ENCODE measurements around the gene PYGB. TPM values are rescaled to one million over a fixed set of nuclear protein-coding genes. Genes with fewer than 3 reads are reported as not detected.

The PYGB gene
- total and polyA plus RNA-seq, 2 experiments from 2014 or later = 45.3 to 61.1 TPM

GRCh38 chr20:25252686-25253421, 5.0 kb downstream of the PYGB start:
- WGBS (ENCODE audit: low lambda C conversion rate, missing lambda C conversion rate) = 76% methylated on average over 6 of the region's 6 CpGs
- Histone ChIP-seq H3K4me2 (peak overlapping the region; percentile 38), H3K9me2 (replicated peaks; ENCODE audit: insufficient read depth) (no peaks in the 10 kb centered on the region), H3K27ac (peak overlapping the region; percentile 76), H3K9me3 (ENCODE audit: low read depth) (no peaks in the 10 kb centered on the region), H2AFZ (no peak overlapping the region), H3K4me1 (ENCODE audit: insufficient read depth) (peaks cover 25% of the 10 kb centered on the region), H4K20me1 (ENCODE audit: insufficient read depth, poor library complexity, severe bottlenecking) (peaks cover 10% of the 10 kb centered on the region), H3K36me3 (replicated peaks; ENCODE audit: insufficient read depth, low read depth) (no peaks in the 10 kb centered on the region), H3K27me3 (no peaks in the 10 kb centered on the region), H3K4me3 (no peak overlapping the region), H3K79me2 (peaks cover 92% of the 10 kb centered on the region)
- TF ChIP-seq EZH2phosphoT487 (IDR thresholded peaks at IDR 0.05; ENCODE audit: low read depth, severe bottlenecking, unreplicated experiment) (no peak), EZH2 (IDR thresholded peaks at IDR 0.05; ENCODE audit: borderline replicate concordance) (no peak), CTCF (IDR thresholded peaks at IDR 0.05; ENCODE audit: poor library complexity) (no peak)
- DNase-seq (ENCODE audit: low spot score) = peak; percentile 28

- no peaks in the 10 kb centered on the region for H3K27me3 ChIP-seq
- H3K4me2 ChIP-seq = peak overlapping the region; percentile 38
- H3K27ac ChIP-seq = peak overlapping the region; percentile 76
- no peak overlapping the region for H3K4me3 ChIP-seq
- peak; percentile 3 for DNase-seq (ENCODE audit: low spot score)
- H3K36me3 ChIP-seq (replicated peaks; ENCODE audit: insufficient read depth, low read depth) = no peaks in the 10 kb centered on the region
- H3K9me3 ChIP-seq (ENCODE audit: low read depth) = no peaks in the 10 kb centered on the region
- peaks cover 100% of the 10 kb centered on the region for H3K79me2 ChIP-seq
- peaks cover 25% of the 10 kb centered on the region for H3K4me1 ChIP-seq (ENCODE audit: insufficient read depth)
- peaks cover 10% of the 10 kb centered on the region for H4K20me1 ChIP-seq (ENCODE audit: insufficient read depth, poor library complexity, severe bottlenecking)
- H2AFZ ChIP-seq = no peak overlapping the region
- 81% methylated on average over 11 of the region's 11 CpGs for WGBS (ENCODE audit: low lambda C conversion rate, missing lambda C conversion rate)
- TF ChIP-seq EZH2phosphoT487 (IDR thresholded peaks at IDR 0.05; ENCODE audit: low read depth, severe bottlenecking, unreplicated experiment) (no peak), CTCF (IDR thresholded peaks at IDR 0.05; ENCODE audit: poor library complexity) (no peak), EZH2 (IDR thresholded peaks at IDR 0.05; ENCODE audit: borderline replicate concordance) (no peak)
- H3K9me2 ChIP-seq (replicated peaks; ENCODE audit: insufficient read depth) = no peaks in the 10 kb centered on the region
Measured at GRCh38 chr20:25253606-25254275, 5.9 kb downstream of the PYGB start.

- Histone ChIP-seq H3K27ac (no peak overlapping the region), H3K4me2 (no peak overlapping the region), H4K20me1 (ENCODE audit: insufficient read depth, poor library complexity, severe bottlenecking) (peaks cover 10% of the 10 kb centered on the region), H2AFZ (no peak overlapping the region), H3K4me3 (no peak overlapping the region), H3K27me3 (no peaks in the 10 kb centered on the region), H3K36me3 (replicated peaks; ENCODE audit: insufficient read depth, low read depth) (no peaks in the 10 kb centered on the region), H3K9me2 (replicated peaks; ENCODE audit: insufficient read depth) (no peaks in the 10 kb centered on the region), H3K9me3 (ENCODE audit: low read depth) (no peaks in the 10 kb centered on the region), H3K79me2 (peaks cover 96% of the 10 kb centered on the region), H3K4me1 (ENCODE audit: insufficient read depth) (peaks cover 25% of the 10 kb centered on the region)
- whole genome bisulfite sequencing (ENCODE audit: low lambda C conversion rate, missing lambda C conversion rate) = 52% methylated on average over 5 of the region's 5 CpGs
- no peak for DNase-seq (ENCODE audit: low spot score)
- TF ChIP-seq EZH2 (IDR thresholded peaks at IDR 0.05; ENCODE audit: borderline replicate concordance) (no peak), CTCF (IDR thresholded peaks at IDR 0.05; ENCODE audit: poor library complexity) (no peak), EZH2phosphoT487 (IDR thresholded peaks at IDR 0.05; ENCODE audit: low read depth, severe bottlenecking, unreplicated experiment) (no peak)
Measured at GRCh38 chr20:25254571-25254970, 6.7 kb downstream of the PYGB start.

Measured in hepatocyte (in vitro differentiated cells).